Measurements from ENCODE around the gene GALNTL6.

DNA sequence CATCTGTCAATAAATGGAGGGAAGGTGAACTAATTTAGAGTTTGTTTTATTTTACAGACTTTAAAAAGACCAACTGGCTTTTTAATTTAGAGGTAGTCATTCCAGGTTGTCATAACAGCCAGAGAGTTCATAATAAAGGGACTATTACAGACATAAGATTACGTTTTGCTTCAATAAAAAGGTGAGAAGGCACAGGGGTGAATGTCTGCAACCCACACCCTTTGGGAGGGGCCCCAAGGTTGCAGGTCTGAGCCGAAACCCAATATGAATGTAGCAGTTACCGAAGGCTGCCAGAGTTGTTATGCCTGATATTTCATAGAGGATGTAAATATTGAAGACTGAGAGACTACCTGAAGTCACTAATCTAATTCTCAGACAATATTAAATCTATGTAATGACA, 1025.7 kb downstream of the GALNTL6 start:
- TF ChIP-seq POLR2A (IDR thresholded peaks at IDR 0.05), result no peak
- TF ChIP-seq, protein P1, sequence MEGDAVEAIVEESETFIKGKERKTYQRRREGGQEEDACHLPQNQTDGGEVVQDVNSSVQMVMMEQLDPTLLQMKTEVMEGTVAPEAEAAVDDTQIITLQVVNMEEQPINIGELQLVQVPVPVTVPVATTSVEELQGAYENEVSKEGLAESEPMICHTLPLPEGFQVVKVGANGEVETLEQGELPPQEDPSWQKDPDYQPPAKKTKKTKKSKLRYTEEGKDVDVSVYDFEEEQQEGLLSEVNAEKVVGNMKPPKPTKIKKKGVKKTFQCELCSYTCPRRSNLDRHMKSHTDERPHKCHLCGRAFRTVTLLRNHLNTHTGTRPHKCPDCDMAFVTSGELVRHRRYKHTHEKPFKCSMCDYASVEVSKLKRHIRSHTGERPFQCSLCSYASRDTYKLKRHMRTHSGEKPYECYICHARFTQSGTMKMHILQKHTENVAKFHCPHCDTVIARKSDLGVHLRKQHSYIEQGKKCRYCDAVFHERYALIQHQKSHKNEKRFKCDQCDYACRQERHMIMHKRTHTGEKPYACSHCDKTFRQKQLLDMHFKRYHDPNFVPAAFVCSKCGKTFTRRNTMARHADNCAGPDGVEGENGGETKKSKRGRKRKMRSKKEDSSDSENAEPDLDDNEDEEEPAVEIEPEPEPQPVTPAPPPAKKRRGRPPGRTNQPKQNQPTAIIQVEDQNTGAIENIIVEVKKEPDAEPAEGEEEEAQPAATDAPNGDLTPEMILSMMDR (IDR thresholded peaks at IDR 0.05), result no peak

Measured in lower leg skin (tissue), 3 donors.